Measurements from ENCODE around the gene WDR43. TPM values are rescaled to one million over a fixed set of nuclear protein-coding genes. Genes with fewer than 3 reads are reported as not detected.
A peak's percentile ranks its signal among the peaks of the same experiment; 100 is the strongest.

The WDR43 gene
- total RNA-seq, 2 donors from 2014 or later = 33.3 to 41.7 TPM

DNA sequence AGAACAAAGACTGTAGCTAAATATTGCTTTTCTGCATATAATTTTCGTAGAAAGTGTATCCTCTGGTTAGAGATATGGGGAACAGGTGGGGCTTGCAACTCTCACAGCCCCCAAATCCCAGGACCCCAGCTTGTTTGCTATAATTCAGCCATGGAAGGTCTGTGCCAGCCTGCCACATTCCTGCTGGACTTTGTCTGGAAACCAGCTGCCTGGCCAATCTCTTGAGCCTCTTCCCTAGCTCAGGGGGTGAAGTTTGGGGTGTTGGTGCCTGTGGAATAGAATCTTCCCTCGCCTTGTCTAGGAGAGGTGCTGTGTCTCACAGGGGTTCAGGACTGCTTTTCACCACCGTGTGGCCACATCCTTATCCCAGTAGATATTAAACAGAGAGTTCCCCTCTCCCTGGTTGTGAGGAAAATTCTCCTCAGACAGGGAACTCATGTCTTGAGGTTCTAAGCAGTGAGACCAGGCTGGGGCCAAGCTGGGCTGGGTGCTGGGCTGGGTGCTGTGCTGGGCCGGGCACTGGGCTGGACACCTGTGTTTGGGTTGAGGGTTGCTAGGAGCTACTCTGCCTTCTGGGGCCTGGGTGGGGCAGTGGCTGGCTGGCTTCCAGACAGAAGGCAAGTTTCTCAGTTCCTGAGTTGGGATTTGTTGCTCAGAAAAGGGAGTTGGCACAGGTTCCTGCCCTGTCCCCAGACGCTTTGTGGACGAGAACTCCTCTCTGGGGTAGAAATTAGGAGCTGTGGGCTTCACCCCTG is 98.9 kb downstream of the WDR43 start:
- Histone ChIP-seq H3K9me3 (no peaks in the 10 kb centered on the region), H3K36me3 (no peaks in the 10 kb centered on the region), H3K4me1 (no peaks in the 10 kb centered on the region), H3K9ac (ENCODE audit: low read depth in 2 of 2, low read length in 2 of 2) (no peak overlapping the region), H3K4me3 (no peak overlapping the region), H3K27ac (no peak overlapping the region), H3K27me3 (no peaks in the 10 kb centered on the region)
- intact Hi-C loops (cut with DNase I) = no loop called here
- peak; percentile 76 for DNase-seq
- TF ChIP-seq, protein P1, sequence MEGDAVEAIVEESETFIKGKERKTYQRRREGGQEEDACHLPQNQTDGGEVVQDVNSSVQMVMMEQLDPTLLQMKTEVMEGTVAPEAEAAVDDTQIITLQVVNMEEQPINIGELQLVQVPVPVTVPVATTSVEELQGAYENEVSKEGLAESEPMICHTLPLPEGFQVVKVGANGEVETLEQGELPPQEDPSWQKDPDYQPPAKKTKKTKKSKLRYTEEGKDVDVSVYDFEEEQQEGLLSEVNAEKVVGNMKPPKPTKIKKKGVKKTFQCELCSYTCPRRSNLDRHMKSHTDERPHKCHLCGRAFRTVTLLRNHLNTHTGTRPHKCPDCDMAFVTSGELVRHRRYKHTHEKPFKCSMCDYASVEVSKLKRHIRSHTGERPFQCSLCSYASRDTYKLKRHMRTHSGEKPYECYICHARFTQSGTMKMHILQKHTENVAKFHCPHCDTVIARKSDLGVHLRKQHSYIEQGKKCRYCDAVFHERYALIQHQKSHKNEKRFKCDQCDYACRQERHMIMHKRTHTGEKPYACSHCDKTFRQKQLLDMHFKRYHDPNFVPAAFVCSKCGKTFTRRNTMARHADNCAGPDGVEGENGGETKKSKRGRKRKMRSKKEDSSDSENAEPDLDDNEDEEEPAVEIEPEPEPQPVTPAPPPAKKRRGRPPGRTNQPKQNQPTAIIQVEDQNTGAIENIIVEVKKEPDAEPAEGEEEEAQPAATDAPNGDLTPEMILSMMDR (IDR thresholded peaks at IDR 0.05) = no peak

DNA sequence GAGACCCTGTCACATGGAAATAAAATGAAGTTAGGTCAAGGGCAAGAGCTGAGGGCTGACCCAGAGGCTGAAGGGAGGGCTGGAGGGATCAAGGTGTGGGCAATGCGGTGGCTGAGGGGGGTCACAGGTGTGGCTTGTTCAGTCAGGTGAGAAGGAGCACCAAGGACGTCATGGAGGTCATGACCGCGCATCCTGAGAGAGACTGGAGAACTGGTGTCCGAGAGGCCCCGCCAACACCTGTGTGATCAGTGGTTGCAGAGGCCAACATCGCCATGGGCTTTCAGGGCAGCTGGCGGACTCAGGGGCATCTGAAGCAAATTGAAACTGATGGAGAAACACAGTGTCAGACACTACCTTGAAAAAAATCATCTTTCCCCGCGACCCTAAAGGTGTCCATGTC is 99.6 kb downstream of the WDR43 start:
- no peak for DNase-seq
- H3K4me3 ChIP-seq = no peak overlapping the region
- no peaks in the 10 kb centered on the region for H3K36me3 ChIP-seq
- H3K4me1 ChIP-seq = no peaks in the 10 kb centered on the region
- H3K9ac ChIP-seq (ENCODE audit: low read depth in 2 of 2, low read length in 2 of 2) = no peak overlapping the region
- intact Hi-C loops (cut with DNase I) = no loop called here
- H3K27ac ChIP-seq = no peak overlapping the region
- H3K9me3 ChIP-seq = no peaks in the 10 kb centered on the region
- H3K27me3 ChIP-seq = no peaks in the 10 kb centered on the region
- TF ChIP-seq, protein P1 (IDR thresholded peaks at IDR 0.05) = no peak

DNA sequence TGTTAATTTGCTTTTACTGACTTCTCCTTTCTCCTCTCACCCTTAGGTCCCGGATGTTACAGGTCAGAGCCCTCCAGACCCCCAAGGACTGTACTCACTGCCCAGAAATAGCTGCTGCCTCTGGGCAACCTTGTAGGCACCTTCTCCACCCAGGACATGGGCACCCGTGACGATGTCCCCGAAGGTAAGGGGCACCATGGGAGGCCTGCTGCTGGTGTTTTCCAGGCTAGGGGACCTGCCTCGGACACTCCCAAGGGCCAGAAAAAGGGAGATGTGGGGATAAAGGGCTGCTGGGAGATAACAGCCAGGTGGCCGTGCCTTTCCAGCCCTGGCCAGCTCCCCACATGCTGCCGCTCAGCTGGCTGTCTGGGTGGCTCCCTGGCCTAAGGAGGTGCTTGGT is 100.2 kb downstream of the WDR43 start:
- H3K27ac ChIP-seq = no peak overlapping the region
- no peak for DNase-seq

DNA sequence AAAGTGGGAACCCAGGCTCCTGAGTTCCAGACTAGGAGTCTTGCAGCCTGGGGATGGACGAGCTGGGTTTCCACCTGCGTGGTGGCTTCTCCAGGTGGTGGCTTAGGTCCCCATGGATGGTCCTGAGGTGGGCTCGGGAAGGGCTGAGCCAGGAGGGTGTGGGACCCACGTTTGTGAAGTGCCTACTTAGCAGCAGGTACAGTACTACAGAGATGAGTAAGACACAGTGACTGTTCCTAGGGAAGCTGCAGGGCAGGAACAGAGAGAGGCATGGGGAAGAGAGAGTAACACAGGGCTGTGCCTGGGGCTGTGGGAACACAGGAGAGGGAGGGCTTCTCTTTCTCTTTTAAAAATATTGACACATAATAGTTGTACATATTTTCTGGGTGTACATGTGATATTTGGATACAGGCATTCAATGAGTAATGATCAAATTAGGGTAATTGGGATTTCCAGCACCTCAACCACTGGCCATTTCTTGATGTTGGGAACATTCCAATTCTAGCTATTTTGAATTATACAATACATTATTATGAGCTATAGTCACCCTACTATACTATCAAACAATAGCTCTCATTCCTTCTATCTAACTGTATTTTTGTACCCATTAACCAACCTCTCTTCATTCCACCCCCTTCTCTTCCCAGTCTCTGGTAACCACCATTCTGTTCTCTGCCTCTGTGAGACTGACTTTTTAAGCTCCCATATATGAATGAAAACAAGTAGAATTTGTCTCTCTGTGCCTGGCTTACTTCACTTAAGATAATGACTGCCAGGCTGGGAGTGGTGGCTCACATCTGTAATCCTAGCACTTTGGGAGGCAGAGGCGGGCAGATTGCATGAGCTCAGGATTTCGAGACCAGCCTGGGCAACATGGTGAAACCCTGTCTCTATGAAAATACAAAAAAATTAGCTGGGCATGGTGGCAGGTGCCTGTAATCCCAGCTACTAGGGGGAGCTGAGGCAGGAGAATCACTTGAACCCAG is 101.6 kb downstream of the WDR43 start:
- Histone ChIP-seq H3K4me3 (no peak overlapping the region), H3K27me3 (no peaks in the 10 kb centered on the region), H3K4me1 (no peaks in the 10 kb centered on the region), H3K9ac (ENCODE audit: low read depth in 2 of 2, low read length in 2 of 2) (no peak overlapping the region), H3K36me3 (no peaks in the 10 kb centered on the region), H3K9me3 (no peaks in the 10 kb centered on the region), H3K27ac (no peak overlapping the region)
- no peak for DNase-seq
- TF ChIP-seq, protein P1 (IDR thresholded peaks at IDR 0.05) = no peak
- intact Hi-C loops (cut with DNase I) = no loop called here

More for the DNA sequence above, 100.2 kb downstream of the WDR43 start:
- intact Hi-C loops (cut with DNase I) = no loop called here
- no peaks in the 10 kb centered on the region for H3K36me3 ChIP-seq
- H3K27me3 ChIP-seq = no peaks in the 10 kb centered on the region
- no peaks in the 10 kb centered on the region for H3K4me1 ChIP-seq
- no peak overlapping the region for H3K4me3 ChIP-seq
- H3K9me3 ChIP-seq = no peaks in the 10 kb centered on the region
- TF ChIP-seq, protein P1 (IDR thresholded peaks at IDR 0.05) = no peak
- no peak overlapping the region for H3K9ac ChIP-seq (ENCODE audit: low read depth in 2 of 2, low read length in 2 of 2)

DNA sequence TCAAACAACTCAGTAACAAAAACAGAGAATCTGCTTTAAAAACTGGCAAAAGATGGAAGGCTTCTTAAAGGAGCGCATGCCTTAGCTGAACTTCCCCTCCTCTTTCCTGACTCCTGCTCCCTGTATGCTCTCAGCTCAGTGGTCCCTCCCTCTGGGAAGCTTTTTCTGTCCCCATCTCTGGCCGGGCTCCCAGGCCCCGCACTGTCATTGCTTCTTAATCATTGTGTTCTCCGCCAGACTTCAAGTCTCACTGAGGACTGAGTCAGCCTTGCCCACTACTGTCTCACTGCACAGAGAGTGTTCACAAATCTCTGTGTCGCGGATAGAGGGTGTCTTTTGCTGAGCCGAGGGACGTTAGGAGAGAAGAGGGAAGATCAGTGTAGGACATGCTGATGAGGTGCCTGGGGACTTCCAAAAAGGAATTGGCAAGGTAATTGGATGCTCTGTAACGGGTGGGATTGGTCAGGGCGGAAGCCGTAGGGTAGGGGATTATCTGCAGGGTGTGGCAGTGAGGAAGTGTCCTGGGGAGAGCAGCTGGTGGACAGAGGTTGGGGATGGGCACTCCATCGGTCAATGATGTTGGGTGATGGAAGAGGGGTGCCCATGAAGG is 102.9 kb downstream of the WDR43 start:
- Histone ChIP-seq H3K9ac (ENCODE audit: low read depth in 2 of 2, low read length in 2 of 2) (no peak overlapping the region), H3K4me1 (no peaks in the 10 kb centered on the region), H3K27me3 (no peaks in the 10 kb centered on the region), H3K9me3 (no peaks in the 10 kb centered on the region), H3K27ac (no peak overlapping the region), H3K4me3 (no peak overlapping the region), H3K36me3 (no peaks in the 10 kb centered on the region)
- DNase-seq = no peak
- intact Hi-C loops (cut with DNase I) = no loop called here
- TF ChIP-seq, protein P1 (IDR thresholded peaks at IDR 0.05) = no peak
